H1 (cell line): ENCODE data around the gene ZNF132. TPM values are rescaled to one million over a fixed set of nuclear protein-coding genes. Genes with fewer than 3 reads are reported as not detected.

ENCODE experiments used
- CREB1 ChIP-seq: IDR thresholded peaks from 2 replicates; pipeline ENCODE4 v1.6.1; 2012; ENCODE audit warnings: inconsistent platforms
- EZH2 ChIP-seq: fragments of 200-600 bp; sonication (generic); IDR thresholded peaks from 2 replicates; pipeline ENCODE4 v1.7.1; 2012; ENCODE audit warnings: low read depth, mild to moderate bottlenecking, moderate library complexity, low read length, inconsistent platforms; ENCODE audit not compliant: severe bottlenecking
- SIX5 ChIP-seq: IDR thresholded peaks from 2 replicates; pipeline ENCODE4 v1.6.1; 2011; ENCODE audit warnings: mild to moderate bottlenecking, low read depth, low read length
- TBP ChIP-seq: IDR thresholded peaks from 2 replicates; pipeline ENCODE4 v1.6.1; 2011; ENCODE audit warnings: low read depth, low read length, improper control_type of control experiment
- TEAD4 ChIP-seq: IDR thresholded peaks from 2 replicates; pipeline ENCODE4 v1.6.1; 2012; ENCODE audit warnings: low read depth, low read length, inconsistent platforms, mixed read lengths
- YY1 ChIP-seq: IDR thresholded peaks from 2 replicates; pipeline ENCODE4 v1.6.1; 2011; ENCODE audit warnings: low read depth, mild to moderate bottlenecking, low read length
- polyA plus RNA-seq, 7 experiments: library from polyadenylated mRNA; depleted of rRNA in 3 of 7; stranded (reverse) in 5 of 7; unstranded in 2 of 7; fragments of >200 nt in 5 of 7; fragments of 200-250 nt in 2 of 7; gene quantifications; 1 replicate in 5 of 7; 2 replicates in 1 of 7; 4 replicates in 1 of 7; pipeline versions ENCODE4 v1.2.1 to v1.2.3, GENCODE V29; 2011 to 2013; ENCODE audit warnings: missing spikeins in 2 of 7, mixed read lengths in 2 of 7
- total RNA-seq: library from RNA; stranded (reverse); fragmentation: NEBNext Ultra II Directional; extraction: Animal tissue kit (Norgen Biotek cat#: 25700); gene quantifications from 2 replicates; pipeline ENCODE4 v1.2.1, GENCODE V29; 2021
- TF ChIP-seq, protein P1 (sequence below): IDR thresholded peaks from 2 replicates; pipeline ENCODE4 v1.6.1; 2012; ENCODE audit warnings: inconsistent platforms

The ZNF132 gene
- total and polyA plus RNA-seq, 2 of the 8 experiments (the other 6 are each of a cell fraction or from before 2014, with no cell fraction given), result 0.89 to 1.9 TPM

DNA sequence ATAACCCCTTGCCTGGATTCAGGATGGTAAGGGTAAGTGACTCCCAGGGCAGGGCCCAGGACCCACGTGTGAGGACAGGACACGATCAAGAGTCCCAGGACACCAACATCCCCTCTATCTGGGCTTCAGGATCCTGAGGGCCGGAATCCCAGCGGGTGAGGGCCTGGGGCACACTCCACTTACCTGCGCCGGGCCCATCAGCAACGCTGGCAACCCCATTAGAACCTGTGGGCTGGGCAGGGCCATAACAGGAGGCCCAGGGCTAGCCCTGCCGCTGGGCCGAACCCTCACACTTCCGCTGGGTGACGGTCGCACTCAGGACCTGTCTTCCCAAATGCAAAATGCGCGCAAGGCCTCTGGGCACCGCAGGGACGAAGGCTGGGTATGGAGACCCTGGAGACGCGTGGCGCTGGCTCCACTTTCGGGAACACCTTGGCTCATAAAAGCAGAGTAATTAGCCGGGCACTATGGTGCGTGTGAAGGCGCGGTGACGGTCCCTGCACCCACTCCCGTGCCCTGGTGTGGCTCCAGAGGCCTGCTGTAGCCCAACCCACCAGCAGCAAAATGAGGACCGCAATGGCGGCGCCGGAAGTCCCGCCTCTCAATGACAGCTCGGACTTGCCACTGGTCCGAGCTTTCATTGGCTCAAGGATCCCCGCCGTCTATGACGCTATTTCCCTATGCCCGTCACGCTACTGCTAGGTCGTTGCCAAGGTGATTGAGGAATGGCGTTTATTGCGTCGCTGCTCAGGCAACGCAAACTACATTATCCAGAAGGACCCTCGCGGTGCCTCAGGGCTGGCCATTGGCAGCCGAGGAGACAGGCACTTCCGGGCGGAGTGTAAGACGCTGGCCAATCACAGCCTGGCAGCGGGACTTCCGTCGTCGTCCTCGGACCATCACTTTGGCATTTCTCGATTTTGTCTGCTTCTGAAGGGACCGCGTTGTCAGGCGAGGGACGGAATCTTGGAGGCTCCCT lies at the start of gene ZNF132 (continued):
- TF ChIP-seq YY1 (peak; percentile 96), TBP (0 out of 2 replicates have a peak, but pooled peaks have one; percentile 26), EZH2 (no peak), SIX5 (peak; percentile 72), CREB1 (peak; percentile 97), TEAD4 (peak; percentile 50; the same call in 1 of the 2 replicates)
- TF ChIP-seq, protein P1, sequence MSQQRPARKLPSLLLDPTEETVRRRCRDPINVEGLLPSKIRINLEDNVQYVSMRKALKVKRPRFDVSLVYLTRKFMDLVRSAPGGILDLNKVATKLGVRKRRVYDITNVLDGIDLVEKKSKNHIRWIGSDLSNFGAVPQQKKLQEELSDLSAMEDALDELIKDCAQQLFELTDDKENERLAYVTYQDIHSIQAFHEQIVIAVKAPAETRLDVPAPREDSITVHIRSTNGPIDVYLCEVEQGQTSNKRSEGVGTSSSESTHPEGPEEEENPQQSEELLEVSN, result peak; percentile 52
- TF ChIP-seq, all 59 proteins: peak for 19
